Activated CD8-positive, alpha-beta memory T cell treated with anti-CD3 and anti-CD28 coated beads for 36 hours (primary cell): ENCODE data around the gene FGF3. TPM values are rescaled to one million over a fixed set of nuclear protein-coding genes. Genes with fewer than 3 reads are reported as not detected.

Experiments used
- CTCF ChIA-PET: fragments of 350-600 bp; sonication (Branson Sonifier 250); formaldehyde crosslinking; loops from one replicate; lab custom pipeline; 2021; ENCODE audit warnings: antibody characterized with exemption; lab: Charles Lee
- POLR2A ChIA-PET: fragments of 350-600 bp; sonication (Branson Sonifier 250); formaldehyde crosslinking; loops from one replicate; lab custom pipeline; 2021; ENCODE audit warnings: antibody characterized with exemption; lab: Charles Lee
- total RNA-seq, 2 experiments: library from RNA; stranded (reverse); gene quantifications; one replicate each; pipeline ENCODE4 v1.2.3, GENCODE V29; 2021

The FGF3 gene
- total RNA-seq, 2 experiments from 2014 or later = not detected

GRCh38 chr11:69810289-69811118, 8.7 kb downstream of the FGF3 start:
- CTCF ChIA-PET = no interaction called here

GRCh38 chr11:69808667-69809086, 10.5 kb downstream of the FGF3 start:
- CTCF ChIA-PET = no interaction called here
- POLR2A ChIA-PET = no interaction called here

More at GRCh38 chr11:69810289-69811118, 8.7 kb downstream of the FGF3 start:
- POLR2A ChIA-PET = no interaction called here

- CTCF ChIA-PET = no interaction called here
- POLR2A ChIA-PET = no interaction called here
Measured at GRCh38 chr11:69807106-69807815, 12.0 kb downstream of the FGF3 start.

- CTCF ChIA-PET = no interaction called here
- POLR2A ChIA-PET = no interaction called here
Measured at GRCh38 chr11:69804769-69805508, 14.3 kb downstream of the FGF3 start.

- ChIA-PET CTCF (no interaction called here), POLR2A (no interaction called here)
Measured at GRCh38 chr11:69803604-69804218, 15.5 kb downstream of the FGF3 start.

- CTCF ChIA-PET = no interaction called here
Measured at GRCh38 chr11:69803022-69803421, 16.2 kb downstream of the FGF3 start.

GRCh38 chr11:69802590-69802989, 16.6 kb downstream of the FGF3 start:
- POLR2A ChIA-PET = no interaction called here
- CTCF ChIA-PET = no interaction called here

More at GRCh38 chr11:69803022-69803421, 16.2 kb downstream of the FGF3 start:
- POLR2A ChIA-PET = no interaction called here

GRCh38 chr11:69801513-69802335, 17.5 kb downstream of the FGF3 start:
- POLR2A ChIA-PET = no interaction called here
- CTCF ChIA-PET = no interaction called here

GRCh38 chr11:69800278-69800677, 18.9 kb downstream of the FGF3 start:
- CTCF ChIA-PET = no interaction called here
- POLR2A ChIA-PET = no interaction called here

GRCh38 chr11:69799582-69799981, 19.6 kb downstream of the FGF3 start:
- CTCF ChIA-PET = no interaction called here
- POLR2A ChIA-PET = no interaction called here

GRCh38 chr11:69799097-69799496, 20.1 kb downstream of the FGF3 start:
- CTCF ChIA-PET = no interaction called here

GRCh38 chr11:69797737-69798528, 21.3 kb downstream of the FGF3 start:
- POLR2A ChIA-PET = no interaction called here

More at GRCh38 chr11:69799097-69799496, 20.1 kb downstream of the FGF3 start:
- POLR2A ChIA-PET = no interaction called here

GRCh38 chr11:69797156-69797555, 22.1 kb downstream of the FGF3 start:
- POLR2A ChIA-PET = no interaction called here
- CTCF ChIA-PET = no interaction called here

More at GRCh38 chr11:69797737-69798528, 21.3 kb downstream of the FGF3 start:
- CTCF ChIA-PET = no interaction called here

GRCh38 chr11:69796063-69796462, 23.2 kb downstream of the FGF3 start:
- ChIA-PET CTCF (no interaction called here), POLR2A (no interaction called here)

- CTCF ChIA-PET = no interaction called here
- POLR2A ChIA-PET = no interaction called here
Measured at GRCh38 chr11:69791276-69792180, 27.7 kb downstream of the FGF3 start.

- ChIA-PET POLR2A (no interaction called here), CTCF (interaction anchor here (0.7 kb wide), 1 partner anchor 93 kb away, joined by 3 read pairs; no protein-coding TSS in a partner anchor)
Measured at GRCh38 chr11:69788956-69789355, 30.3 kb downstream of the FGF3 start.

GRCh38 chr11:69787906-69788305, 31.3 kb downstream of the FGF3 start:
- CTCF ChIA-PET = no interaction called here
- POLR2A ChIA-PET = no interaction called here
